Measurements from ENCODE around the gene RBM5.

DNA sequence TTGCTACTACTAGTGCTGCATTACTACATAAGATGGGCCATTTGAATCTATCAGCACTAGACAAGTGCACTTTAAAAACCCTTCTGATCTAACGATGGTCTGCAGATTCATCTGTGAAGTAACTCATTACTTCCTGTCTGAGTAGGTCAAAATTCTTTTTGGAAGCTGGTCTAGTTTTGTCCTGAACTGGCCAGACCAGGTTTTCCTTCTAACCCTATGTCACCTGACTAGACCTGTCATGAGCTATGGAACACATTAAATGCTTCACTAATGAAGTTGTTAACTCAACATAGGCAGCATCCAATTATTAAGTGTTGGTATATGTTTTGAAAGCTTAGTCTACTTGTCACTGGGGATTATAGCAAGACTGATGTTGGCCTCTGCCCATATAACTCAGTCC lies 10.1 kb upstream of the RBM5 start:
- TF ChIP-seq, protein P1, sequence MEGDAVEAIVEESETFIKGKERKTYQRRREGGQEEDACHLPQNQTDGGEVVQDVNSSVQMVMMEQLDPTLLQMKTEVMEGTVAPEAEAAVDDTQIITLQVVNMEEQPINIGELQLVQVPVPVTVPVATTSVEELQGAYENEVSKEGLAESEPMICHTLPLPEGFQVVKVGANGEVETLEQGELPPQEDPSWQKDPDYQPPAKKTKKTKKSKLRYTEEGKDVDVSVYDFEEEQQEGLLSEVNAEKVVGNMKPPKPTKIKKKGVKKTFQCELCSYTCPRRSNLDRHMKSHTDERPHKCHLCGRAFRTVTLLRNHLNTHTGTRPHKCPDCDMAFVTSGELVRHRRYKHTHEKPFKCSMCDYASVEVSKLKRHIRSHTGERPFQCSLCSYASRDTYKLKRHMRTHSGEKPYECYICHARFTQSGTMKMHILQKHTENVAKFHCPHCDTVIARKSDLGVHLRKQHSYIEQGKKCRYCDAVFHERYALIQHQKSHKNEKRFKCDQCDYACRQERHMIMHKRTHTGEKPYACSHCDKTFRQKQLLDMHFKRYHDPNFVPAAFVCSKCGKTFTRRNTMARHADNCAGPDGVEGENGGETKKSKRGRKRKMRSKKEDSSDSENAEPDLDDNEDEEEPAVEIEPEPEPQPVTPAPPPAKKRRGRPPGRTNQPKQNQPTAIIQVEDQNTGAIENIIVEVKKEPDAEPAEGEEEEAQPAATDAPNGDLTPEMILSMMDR (IDR thresholded peaks at IDR 0.05; ENCODE audit: insufficient read depth, low read length, poor library complexity, severe bottlenecking) = no peak
- TF ChIP-seq EZH2phosphoT487 (conservative IDR thresholded peaks at IDR 0.05; ENCODE audit: low read length) = no peak

Data from SU-DHL-6 (cell line).